WERI-Rb-1 (cell line): ENCODE measurements around the gene RPS6KA6.

Experiments used
- DNase-seq: peaks from one replicate; pipeline ENCODE4 v3.0.0-alpha.2; 2020
- H3K27ac ChIP-seq: fragments of 250-450 bp; sonication (Bioruptor Pico); 2 replicates; pipeline ENCODE4 v1.5.1; 2020; ENCODE audit warnings: mild to moderate bottlenecking, moderate library complexity
- H3K27me3 ChIP-seq: fragments of 250-450 bp; sonication (Bioruptor Pico); 2 replicates; pipeline ENCODE4 v1.5.1; 2021; ENCODE audit warnings: mild to moderate bottlenecking, low read depth, moderate library complexity; ENCODE audit not compliant: insufficient read depth, severe bottlenecking
- H3K36me3 ChIP-seq: fragments of 250-450 bp; sonication (Bioruptor Pico); 2 replicates; pipeline ENCODE4 v1.5.1; 2020; ENCODE audit warnings: mild to moderate bottlenecking, moderate library complexity
- H3K4me3 ChIP-seq: 2 replicates; pipeline ENCODE4 v1.5.1; 2011; ENCODE audit warnings: low read depth, mild to moderate bottlenecking, control low read depth, low read length
- H3K9me3 ChIP-seq: fragments of 250-450 bp; sonication (Bioruptor Pico); 2 replicates; pipeline ENCODE4 v1.5.1; 2021; ENCODE audit warnings: mild to moderate bottlenecking, moderate library complexity; ENCODE audit not compliant: severe bottlenecking
- TF ChIP-seq, protein P1 (sequence below): IDR thresholded peaks from 2 replicates; pipeline ENCODE4 v1.5.1; 2011; ENCODE audit warnings: low read depth, mild to moderate bottlenecking, control low read depth, inconsistent platforms, low read length

The RPS6KA6 gene

GRCh38 chrX:84189125-84189524 is 1.1 kb upstream of the RPS6KA6 start:
- no peak overlapping the region for H3K4me3 ChIP-seq

DNA sequence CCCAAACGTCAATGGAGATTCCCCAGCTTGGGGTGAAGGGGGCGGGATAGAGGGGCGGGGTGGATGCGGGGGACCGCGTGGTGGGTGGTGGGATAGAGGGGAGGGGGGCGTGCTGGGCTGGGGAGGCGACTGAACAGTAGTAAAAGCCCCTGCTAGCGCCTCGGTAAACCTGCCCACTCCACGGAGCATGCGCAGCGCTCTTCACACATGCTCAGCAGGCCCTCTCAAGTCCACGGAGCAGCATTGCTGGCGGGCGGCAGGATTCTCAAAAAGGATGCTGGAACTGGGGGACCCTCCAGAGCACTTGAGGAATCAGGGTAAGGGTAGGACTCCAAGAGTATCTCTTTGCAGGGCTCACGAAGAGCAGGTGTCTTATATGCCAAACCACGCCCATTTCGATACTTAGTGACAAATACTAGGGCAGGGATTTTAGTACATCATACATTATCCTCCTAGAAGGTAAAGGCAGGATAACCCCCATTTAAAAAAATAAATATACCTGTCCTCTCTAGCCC is 378 bp upstream of the RPS6KA6 start:
- Histone ChIP-seq H3K9me3 (no peaks in the 10 kb centered on the region), H3K4me3 (peak overlapping the region; percentile 56), H3K27ac (no peak overlapping the region), H3K27me3 (peaks cover 5% of the 10 kb centered on the region), H3K36me3 (no peaks in the 10 kb centered on the region)
- TF ChIP-seq, protein P1, sequence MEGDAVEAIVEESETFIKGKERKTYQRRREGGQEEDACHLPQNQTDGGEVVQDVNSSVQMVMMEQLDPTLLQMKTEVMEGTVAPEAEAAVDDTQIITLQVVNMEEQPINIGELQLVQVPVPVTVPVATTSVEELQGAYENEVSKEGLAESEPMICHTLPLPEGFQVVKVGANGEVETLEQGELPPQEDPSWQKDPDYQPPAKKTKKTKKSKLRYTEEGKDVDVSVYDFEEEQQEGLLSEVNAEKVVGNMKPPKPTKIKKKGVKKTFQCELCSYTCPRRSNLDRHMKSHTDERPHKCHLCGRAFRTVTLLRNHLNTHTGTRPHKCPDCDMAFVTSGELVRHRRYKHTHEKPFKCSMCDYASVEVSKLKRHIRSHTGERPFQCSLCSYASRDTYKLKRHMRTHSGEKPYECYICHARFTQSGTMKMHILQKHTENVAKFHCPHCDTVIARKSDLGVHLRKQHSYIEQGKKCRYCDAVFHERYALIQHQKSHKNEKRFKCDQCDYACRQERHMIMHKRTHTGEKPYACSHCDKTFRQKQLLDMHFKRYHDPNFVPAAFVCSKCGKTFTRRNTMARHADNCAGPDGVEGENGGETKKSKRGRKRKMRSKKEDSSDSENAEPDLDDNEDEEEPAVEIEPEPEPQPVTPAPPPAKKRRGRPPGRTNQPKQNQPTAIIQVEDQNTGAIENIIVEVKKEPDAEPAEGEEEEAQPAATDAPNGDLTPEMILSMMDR, result no peak
- DNase-seq, result peak; percentile 75

More at GRCh38 chrX:84189125-84189524, 1.1 kb upstream of the RPS6KA6 start:
- Histone ChIP-seq H3K27me3 (peaks cover 5% of the 10 kb centered on the region), H3K27ac (no peak overlapping the region), H3K36me3 (no peaks in the 10 kb centered on the region), H3K9me3 (no peaks in the 10 kb centered on the region)
- DNase-seq, result no peak
- TF ChIP-seq, protein P1, result no peak

DNA sequence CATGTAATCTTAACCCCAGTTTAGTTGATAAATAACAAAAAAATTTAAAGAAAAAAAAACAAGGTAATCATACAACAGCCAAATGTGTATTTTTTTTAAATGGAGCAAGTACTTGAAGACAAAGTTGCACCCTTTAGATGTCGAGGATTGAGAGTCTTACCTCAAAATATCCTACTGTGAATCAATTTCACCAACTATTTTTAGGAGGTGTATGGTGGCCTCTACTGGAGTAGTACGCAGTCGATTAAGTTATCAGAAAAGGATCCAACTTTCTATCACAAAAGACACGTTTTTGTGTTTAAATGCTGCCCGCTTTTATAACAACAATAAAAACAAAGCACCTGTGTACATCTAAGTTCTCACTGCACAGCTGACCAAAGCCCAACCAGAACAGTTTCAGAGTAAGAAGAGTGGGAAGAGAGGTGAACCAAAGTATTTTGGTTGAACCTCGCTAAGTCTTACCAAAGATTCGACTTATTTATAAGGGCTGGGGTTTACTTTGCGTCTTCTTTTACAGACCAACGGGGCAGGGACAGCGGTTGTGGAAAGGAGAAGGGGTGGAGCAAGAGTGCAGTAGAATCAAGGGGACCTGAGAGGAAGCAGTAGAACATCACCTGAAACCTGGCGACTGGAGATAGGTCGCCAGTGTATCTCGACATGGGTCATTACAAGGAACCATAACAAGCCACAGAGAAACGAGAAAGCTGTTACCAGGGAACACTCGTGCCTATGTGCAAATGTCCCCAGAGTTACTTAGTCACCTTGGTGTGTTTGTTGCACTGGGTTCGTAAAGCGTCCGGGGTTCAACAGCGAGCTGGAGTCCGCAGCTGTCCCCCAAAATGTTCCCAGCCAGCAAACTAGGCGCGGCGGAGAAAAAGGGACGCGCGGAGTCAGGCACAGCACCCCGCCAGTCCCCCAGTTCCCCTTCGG is 1.1 kb downstream of the RPS6KA6 start:
- Histone ChIP-seq H3K36me3 (no peaks in the 10 kb centered on the region), H3K27me3 (peaks cover 5% of the 10 kb centered on the region), H3K4me3 (peak overlapping the region; percentile 56), H3K27ac (no peak overlapping the region), H3K9me3 (no peaks in the 10 kb centered on the region)
- TF ChIP-seq, protein P1, result no peak
- no peak for DNase-seq

GRCh38 chrX:84182516-84182915 is 5.5 kb downstream of the RPS6KA6 start:
- DNase-seq, result no peak
- Histone ChIP-seq H3K27ac (no peak overlapping the region), H3K9me3 (no peaks in the 10 kb centered on the region), H3K4me3 (no peak overlapping the region), H3K27me3 (no peaks in the 10 kb centered on the region), H3K36me3 (no peaks in the 10 kb centered on the region)
- TF ChIP-seq, protein P1, result no peak

GRCh38 chrX:84175958-84176357 is 12.0 kb downstream of the RPS6KA6 start:
- no peak for DNase-seq
- TF ChIP-seq, protein P1, result no peak
- Histone ChIP-seq H3K4me3 (no peak overlapping the region), H3K9me3 (no peaks in the 10 kb centered on the region), H3K27ac (no peak overlapping the region), H3K36me3 (no peaks in the 10 kb centered on the region), H3K27me3 (no peaks in the 10 kb centered on the region)
